Activated naive CD4-positive, alpha-beta T cell treated with anti-CD3 and anti-CD28 coated beads, Interleukin-2, amount 50 U/mL, for 24 hours (primary cell): Measurements from ENCODE around the gene EVX1.

Experiments used
- H3K27ac Mint-ChIP-seq: one replicate; pipeline ENCODE4 v1.8.0; 2021; ENCODE audit warnings: mild to moderate bottlenecking, mixed read lengths
- H3K27me3 Mint-ChIP-seq: one replicate; pipeline ENCODE4 v1.8.0; 2021; ENCODE audit warnings: mixed read lengths
- H3K36me3 Mint-ChIP-seq: one replicate; pipeline ENCODE4 v1.8.0; 2021; ENCODE audit warnings: mixed read lengths
- H3K4me1 Mint-ChIP-seq: one replicate; pipeline ENCODE4 v1.8.0; 2021; ENCODE audit warnings: mixed read lengths
- H3K4me3 Mint-ChIP-seq: one replicate; pipeline ENCODE4 v1.8.0; 2021; ENCODE audit warnings: mild to moderate bottlenecking, mixed read lengths
- H3K9me3 Mint-ChIP-seq: one replicate; pipeline ENCODE4 v1.8.0; 2021; ENCODE audit warnings: mixed read lengths

Gene EVX1

DNA sequence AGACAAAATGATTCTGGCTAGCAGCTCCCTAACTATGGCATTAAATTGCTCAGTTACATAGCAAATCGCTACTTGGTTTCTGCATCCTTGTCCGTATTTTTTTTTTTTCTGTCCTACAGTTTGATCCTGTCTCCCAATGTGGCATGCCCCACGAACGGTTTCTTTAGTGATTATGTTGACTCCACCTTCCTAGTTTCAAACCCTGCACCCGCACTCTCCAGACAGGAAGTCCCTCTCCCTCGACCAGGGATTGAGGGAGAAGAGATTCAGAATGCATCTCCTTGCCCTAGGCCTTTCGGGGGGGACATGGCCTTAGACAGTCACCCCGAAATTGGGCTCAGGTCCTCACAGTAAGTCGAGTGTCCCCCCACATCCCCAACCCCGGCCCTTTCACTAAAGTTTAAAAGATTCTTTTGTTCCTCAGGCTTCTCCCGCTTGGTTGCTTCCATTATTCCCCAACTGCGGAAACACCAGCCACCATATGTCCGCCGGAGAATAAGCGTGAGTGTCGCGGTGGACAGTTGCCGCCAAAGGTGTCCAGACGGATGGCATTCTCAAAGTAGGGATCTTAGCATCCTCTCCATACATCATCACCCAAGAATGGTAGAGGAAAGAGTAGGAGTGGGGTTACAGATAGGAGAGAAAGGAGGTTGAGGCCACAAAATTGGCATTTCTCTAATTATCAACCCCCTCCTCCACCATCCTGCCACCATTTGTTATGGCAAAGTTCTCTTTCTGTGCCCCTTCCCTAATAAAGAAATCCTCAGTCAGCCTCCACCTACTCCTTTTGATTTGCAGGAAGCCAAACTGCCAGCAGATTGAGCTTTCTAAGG, 7.3 kb downstream of the EVX1 start:
- H3K27me3 Mint-ChIP-seq, result peaks cover 61% of the 10 kb centered on the region
- H3K9me3 Mint-ChIP-seq, result no peaks in the 10 kb centered on the region
- no peak overlapping the region for H3K4me3 Mint-ChIP-seq
- peaks cover 26% of the 10 kb centered on the region for H3K4me1 Mint-ChIP-seq
- H3K36me3 Mint-ChIP-seq, result no peaks in the 10 kb centered on the region
- no peak overlapping the region for H3K27ac Mint-ChIP-seq

DNA sequence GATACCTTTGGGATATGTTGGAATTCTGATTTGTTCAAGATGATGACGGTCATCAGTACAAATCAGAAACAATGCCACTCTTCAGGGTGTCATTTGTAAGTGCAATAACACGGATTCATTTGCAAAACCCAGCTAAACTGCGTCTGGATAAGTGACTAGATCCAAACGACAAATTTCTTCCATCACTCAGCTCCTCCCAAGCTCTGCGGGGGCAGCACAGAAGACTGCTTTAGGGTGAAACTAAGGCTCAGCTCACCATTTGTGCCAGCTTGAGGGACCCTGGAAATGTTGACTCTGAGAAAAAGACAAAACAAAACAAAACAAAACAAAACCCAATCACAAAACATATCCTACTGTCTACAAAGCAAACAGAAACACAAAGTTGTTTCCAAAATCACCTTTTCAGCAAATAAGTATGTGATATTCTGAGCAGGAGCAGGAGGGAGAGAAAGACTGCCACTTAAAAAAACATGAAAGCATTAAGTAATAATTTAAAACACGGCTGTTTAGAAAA, 8.0 kb downstream of the EVX1 start:
- no peaks in the 10 kb centered on the region for H3K9me3 Mint-ChIP-seq
- peaks cover 24% of the 10 kb centered on the region for H3K4me1 Mint-ChIP-seq
- no peaks in the 10 kb centered on the region for H3K36me3 Mint-ChIP-seq
- H3K27me3 Mint-ChIP-seq, result peaks cover 65% of the 10 kb centered on the region
- no peak overlapping the region for H3K27ac Mint-ChIP-seq
- peak overlapping the region; percentile 16 for H3K4me3 Mint-ChIP-seq

DNA sequence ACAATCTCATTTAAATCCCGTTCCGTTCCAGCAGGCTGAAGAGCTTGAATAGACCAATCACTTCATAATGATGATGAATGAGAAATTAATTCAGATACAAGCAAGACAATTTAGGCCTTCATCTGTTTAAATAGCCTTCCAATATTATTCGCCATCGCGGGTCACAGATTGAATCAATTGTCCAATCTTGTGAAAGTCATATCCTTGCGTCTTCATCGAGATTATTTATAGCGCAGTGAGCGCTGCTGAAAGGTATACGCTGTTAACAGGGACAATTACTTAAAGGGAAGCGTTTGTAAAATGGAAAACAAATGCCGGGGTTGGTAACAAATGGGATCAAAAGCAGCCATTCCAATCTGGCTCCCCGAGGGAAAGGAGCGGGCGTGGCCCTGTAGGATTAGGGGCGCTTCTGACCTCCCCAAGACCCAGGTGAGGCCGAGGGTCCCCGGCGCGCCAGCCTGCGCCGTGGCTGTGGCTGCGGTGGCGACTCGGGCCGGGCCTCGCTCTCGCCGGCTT, 8.6 kb downstream of the EVX1 start:
- Mint-ChIP-seq H3K36me3 (no peaks in the 10 kb centered on the region), H3K4me3 (peak overlapping the region; percentile 16), H3K9me3 (no peaks in the 10 kb centered on the region), H3K4me1 (peaks cover 24% of the 10 kb centered on the region), H3K27me3 (peaks cover 64% of the 10 kb centered on the region), H3K27ac (no peak overlapping the region)

DNA sequence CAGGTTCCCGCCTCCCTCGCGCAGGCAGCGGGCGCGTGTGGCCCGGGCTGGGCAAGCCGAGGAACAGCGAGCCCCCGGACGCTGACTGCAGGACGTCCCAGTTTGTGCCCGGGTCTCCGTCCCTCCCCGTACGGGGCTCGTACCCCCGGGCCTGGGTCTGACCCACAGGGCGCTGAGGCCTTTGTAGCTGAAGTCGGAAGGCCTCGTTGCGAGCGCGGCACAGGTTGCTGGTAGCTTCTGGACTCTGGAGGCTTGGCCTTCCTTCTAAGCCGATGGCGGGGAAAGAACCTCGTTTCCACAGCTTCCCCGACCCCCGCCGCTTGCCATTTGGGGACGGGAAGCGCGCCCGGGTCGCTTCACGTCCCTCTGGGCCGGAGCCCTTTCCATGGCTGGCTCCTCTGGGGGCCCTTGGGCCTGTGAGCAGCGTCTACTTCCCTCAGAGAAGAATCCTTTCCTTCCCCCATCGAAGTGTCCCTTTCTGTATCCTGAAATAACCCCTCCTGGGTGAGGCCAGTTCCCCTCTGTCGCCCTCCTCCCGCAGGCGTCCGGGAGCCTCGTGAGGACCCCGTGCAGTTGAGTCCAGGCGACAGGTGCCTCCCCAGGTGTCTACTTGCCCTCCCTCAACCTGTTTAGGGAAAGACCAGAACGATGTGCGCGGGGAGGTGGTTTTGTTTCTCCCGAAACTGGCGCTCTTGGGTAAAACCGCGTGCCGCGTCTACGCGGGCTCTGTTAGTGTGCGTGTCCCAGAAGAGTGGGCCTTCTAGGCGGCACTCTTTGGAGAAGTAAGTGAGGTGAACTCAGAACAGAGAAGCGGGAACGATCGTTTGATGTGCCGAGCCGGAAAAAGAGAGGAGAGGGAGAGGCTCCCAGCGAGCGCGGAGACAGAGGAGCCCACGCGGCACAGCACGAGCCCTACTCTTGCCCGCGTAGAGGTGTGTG, 9.3 kb downstream of the EVX1 start:
- Mint-ChIP-seq H3K9me3 (no peaks in the 10 kb centered on the region), H3K4me1 (peaks cover 24% of the 10 kb centered on the region), H3K27me3 (peaks cover 61% of the 10 kb centered on the region), H3K4me3 (no peak overlapping the region), H3K27ac (no peak overlapping the region), H3K36me3 (no peaks in the 10 kb centered on the region)

DNA sequence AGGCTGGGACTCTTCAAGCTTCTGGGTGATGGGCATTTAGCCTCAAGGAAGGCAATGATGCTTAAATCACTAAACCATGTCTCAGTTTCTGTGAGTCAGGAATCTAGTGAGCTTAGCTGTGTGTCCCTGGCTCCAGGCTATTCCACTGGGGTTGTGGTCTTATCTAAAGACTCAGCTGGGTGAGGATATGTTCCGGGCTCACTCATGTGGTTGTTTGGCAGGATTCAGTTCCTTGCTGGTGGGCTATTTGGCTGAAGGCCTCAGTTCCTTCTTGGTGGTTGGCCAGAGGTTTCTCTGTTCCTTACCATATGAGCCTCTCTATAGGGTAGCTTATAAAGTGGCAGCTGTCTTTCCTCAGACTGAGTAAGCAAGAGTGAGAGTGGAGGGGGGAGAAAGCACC, 12.0 kb downstream of the EVX1 start:
- no peak overlapping the region for H3K4me3 Mint-ChIP-seq

DNA sequence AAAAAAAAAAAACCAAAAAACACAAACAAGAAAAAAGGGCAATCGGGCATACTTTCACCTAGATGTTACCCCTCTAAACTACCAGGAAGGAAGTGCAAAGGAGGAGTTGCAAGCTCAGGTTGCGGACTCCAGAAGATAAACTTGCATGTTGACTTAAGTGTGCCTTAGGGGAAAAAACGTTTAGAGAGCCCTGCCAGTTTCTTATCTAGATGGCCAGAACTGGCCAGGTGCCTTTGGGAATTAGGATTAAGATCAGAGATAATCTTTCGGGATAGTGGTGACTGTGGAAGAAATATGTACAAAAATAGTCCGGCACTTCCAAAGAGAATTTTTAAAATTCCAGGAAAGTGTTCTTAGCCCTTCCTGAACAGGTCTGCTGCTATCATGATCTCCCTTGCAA, 17.6 kb downstream of the EVX1 start:
- H3K4me3 Mint-ChIP-seq, result no peak overlapping the region
- peaks cover 14% of the 10 kb centered on the region for H3K27me3 Mint-ChIP-seq
- no peaks in the 10 kb centered on the region for H3K4me1 Mint-ChIP-seq
- no peaks in the 10 kb centered on the region for H3K36me3 Mint-ChIP-seq
- H3K27ac Mint-ChIP-seq, result no peak overlapping the region
- H3K9me3 Mint-ChIP-seq, result no peaks in the 10 kb centered on the region

More for the DNA sequence above, 12.0 kb downstream of the EVX1 start:
- Mint-ChIP-seq H3K36me3 (no peaks in the 10 kb centered on the region), H3K27me3 (peaks cover 38% of the 10 kb centered on the region), H3K27ac (no peak overlapping the region), H3K9me3 (no peaks in the 10 kb centered on the region), H3K4me1 (peaks cover 24% of the 10 kb centered on the region)

DNA sequence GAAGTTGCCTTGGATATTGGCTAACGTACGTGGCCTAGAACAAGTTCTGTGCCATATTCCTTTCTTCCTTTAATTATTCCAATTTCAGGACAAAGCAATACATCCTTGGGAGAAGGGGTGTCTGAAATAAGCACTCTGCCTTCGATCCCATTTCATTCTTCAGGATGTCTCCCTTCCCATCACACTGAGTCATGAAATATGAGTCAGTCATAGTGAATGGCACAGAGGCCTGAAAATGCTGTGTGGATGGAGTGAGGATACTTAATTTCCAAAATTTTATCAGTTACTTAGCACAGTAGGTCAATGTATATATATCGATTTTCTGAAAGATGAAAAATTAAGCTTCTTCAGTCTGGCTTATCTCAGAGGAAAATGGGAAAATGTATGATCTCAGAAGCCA, 19.5 kb downstream of the EVX1 start:
- Mint-ChIP-seq H3K9me3 (no peaks in the 10 kb centered on the region), H3K27ac (no peak overlapping the region), H3K4me3 (no peak overlapping the region), H3K27me3 (peaks cover 13% of the 10 kb centered on the region), H3K4me1 (no peaks in the 10 kb centered on the region), H3K36me3 (no peaks in the 10 kb centered on the region)

DNA sequence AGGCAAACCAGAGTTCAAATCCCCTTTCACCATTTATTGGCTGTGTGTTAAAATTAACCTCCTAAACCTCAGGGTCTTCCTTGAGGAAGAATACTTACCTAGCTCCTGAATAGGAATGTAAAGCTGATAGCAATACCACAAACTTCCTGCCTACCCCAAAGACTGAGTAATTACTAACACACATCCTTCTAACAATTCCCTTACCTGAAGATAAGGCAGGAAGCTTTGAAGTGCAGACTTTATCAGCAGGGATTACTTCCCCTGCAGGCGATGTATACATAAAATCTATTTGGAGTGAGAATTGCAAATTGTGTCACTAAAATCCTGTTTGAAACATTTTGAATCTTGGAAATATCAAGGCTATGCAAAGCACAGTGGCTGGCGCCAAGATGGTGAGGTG, 21.2 kb downstream of the EVX1 start:
- Mint-ChIP-seq H3K27ac (no peak overlapping the region), H3K4me1 (no peaks in the 10 kb centered on the region), H3K4me3 (no peak overlapping the region), H3K9me3 (no peaks in the 10 kb centered on the region), H3K36me3 (peaks cover under 1% of the 10 kb centered on the region), H3K27me3 (peaks cover 13% of the 10 kb centered on the region)

DNA sequence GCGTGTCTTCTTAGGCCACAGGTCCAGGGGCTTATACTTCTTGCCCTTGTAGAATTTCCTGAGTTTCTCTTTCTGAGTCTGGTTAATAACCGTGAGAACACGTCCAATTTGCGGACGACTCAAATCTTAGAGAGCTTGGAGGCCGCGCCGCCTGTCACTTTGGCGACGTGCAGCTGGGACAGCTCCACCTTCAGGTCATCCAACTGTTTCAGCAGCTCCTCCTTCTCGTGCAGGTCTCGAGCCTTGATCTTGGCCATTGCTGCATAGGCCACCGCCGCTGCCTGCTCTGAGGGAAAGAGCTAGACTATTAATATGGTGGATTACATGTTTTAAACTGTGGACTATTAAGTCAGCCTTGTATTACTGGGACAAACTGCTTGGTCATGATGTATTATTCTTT, 26.9 kb downstream of the EVX1 start:
- no peak overlapping the region for H3K27ac Mint-ChIP-seq
- H3K4me3 Mint-ChIP-seq, result no peak overlapping the region
- no peaks in the 10 kb centered on the region for H3K4me1 Mint-ChIP-seq
- peaks cover 16% of the 10 kb centered on the region for H3K9me3 Mint-ChIP-seq
- H3K27me3 Mint-ChIP-seq, result peaks cover 14% of the 10 kb centered on the region
- H3K36me3 Mint-ChIP-seq, result peaks cover 4% of the 10 kb centered on the region

DNA sequence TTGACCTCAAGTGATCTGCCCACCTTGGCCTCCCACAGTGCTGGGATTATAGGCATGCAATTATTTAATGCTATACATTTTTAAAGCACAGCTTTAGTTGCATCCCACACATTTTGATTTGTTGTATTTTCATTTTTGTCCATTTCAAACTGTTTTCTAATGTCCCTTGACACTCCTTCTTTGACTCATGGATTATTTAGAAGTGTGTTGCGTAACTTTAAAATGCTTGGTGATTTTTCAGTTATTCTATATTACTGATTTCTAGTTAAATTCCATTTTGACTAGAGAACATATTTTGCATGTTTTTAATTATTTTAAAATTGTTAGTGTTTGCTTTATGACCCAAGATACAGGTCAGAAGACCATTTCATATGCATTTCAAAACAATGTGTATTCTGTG, 28.8 kb downstream of the EVX1 start:
- Mint-ChIP-seq H3K4me1 (no peaks in the 10 kb centered on the region), H3K36me3 (peaks cover 4% of the 10 kb centered on the region), H3K9me3 (peaks cover 21% of the 10 kb centered on the region), H3K27ac (no peak overlapping the region), H3K4me3 (no peak overlapping the region), H3K27me3 (peaks cover 17% of the 10 kb centered on the region)

DNA sequence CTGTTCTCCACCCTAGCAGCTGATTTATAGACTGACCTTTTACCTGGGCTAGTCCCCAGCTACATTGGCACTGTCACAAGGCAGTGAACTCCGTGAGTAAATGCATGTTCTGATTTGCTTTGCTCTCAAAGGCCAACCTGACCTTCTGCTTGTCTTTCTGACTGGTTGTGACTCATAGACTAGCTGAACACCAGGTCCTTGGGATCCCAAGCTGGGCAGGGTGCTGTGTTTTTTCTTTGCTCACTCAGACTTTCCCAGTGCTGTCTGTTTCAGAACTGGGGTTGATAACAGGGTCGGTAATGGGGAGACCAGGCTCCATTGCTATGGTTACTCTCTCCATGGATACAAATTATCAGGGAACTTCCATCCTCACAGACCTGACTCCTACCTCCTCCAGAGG, 35.0 kb downstream of the EVX1 start:
- peaks cover 17% of the 10 kb centered on the region for H3K27me3 Mint-ChIP-seq
- peaks cover 2% of the 10 kb centered on the region for H3K36me3 Mint-ChIP-seq
- no peaks in the 10 kb centered on the region for H3K4me1 Mint-ChIP-seq
- no peak overlapping the region for H3K27ac Mint-ChIP-seq
- H3K9me3 Mint-ChIP-seq, result peaks cover 13% of the 10 kb centered on the region
- H3K4me3 Mint-ChIP-seq, result no peak overlapping the region

DNA sequence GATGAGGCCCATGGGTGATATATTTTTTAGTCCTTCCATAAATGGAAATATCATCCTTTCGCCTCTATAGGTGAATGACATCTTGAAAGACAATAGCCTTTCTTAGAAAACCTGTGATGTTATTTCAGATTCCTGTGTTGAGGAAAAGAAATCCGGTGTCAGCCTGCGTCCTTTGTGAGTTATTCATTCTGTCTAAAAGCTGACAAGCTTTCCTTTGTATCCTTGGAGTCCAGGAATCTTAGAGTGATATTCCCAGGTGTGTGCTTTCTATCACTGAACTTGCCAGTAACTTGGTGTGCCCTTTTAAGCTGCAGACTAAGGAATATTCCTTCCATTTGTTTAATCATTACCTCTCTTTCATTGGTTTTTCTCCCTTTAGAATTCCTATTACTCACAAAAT, 41.0 kb downstream of the EVX1 start:
- Mint-ChIP-seq H3K27me3 (peaks cover 19% of the 10 kb centered on the region), H3K4me3 (no peak overlapping the region), H3K27ac (no peak overlapping the region), H3K36me3 (no peaks in the 10 kb centered on the region), H3K9me3 (no peaks in the 10 kb centered on the region), H3K4me1 (no peaks in the 10 kb centered on the region)

DNA sequence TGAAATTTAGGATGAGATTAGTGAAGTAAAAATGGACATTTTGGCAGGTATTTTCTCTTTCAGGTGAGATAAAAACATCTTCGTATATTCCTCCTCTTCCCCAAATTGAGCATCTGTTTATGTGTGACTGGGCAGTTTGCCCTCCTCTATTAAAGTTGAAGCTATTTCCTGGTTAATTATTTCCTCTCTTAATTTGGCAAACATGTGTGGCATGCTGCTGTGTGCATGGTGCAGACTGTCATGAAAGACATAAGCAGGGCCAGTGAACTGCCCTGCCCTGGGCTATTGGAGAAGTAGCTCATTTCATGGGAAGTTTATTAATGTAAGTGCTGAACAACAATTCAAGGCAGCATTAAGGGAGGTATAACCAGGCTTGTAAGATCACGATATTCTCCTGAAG, 52.6 kb downstream of the EVX1 start:
- Mint-ChIP-seq H3K4me3 (no peak overlapping the region), H3K36me3 (no peaks in the 10 kb centered on the region), H3K9me3 (no peaks in the 10 kb centered on the region), H3K27me3 (peaks cover 26% of the 10 kb centered on the region), H3K4me1 (no peaks in the 10 kb centered on the region), H3K27ac (no peak overlapping the region)

DNA sequence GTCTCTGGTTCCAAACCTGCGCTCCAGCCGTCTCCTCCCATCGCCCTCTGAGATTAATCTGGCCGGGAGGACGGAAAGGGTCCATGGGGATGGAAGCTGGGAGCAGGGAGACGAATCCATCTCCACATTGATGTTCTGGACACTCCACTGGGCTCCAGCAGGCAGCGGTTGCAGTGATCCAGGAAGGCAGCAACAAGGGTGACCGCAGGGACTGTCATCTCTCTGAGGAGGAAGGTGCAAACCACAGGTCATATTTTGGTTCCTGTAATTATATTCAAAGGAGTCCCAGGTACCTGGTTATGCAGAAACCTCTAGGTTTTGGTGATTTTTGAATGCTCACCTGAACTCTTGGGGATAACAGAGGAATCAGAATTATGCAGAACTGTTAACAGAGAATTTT, 54.8 kb downstream of the EVX1 start:
- Mint-ChIP-seq H3K4me1 (no peaks in the 10 kb centered on the region), H3K27me3 (peaks cover 31% of the 10 kb centered on the region), H3K27ac (no peak overlapping the region), H3K9me3 (no peaks in the 10 kb centered on the region), H3K36me3 (no peaks in the 10 kb centered on the region), H3K4me3 (no peak overlapping the region)
